Measurements from ENCODE around the gene RBM38. TPM values are rescaled to one million over a fixed set of nuclear protein-coding genes. Genes with fewer than 3 reads are reported as not detected.

RBM38 gene
- total RNA-seq, 2 experiments from 2014 or later = 113 to 114 TPM

- ChIA-PET CTCF (no interaction called here), POLR2A (no interaction called here)
Measured at GRCh38 chr20:57372581-57373350, 18.4 kb upstream of the RBM38 start.

- CTCF ChIA-PET = interaction anchor here (1.6 kb wide), 1 partner anchor 24 kb away, joined by 3 read pairs; no protein-coding TSS in a partner anchor
- POLR2A ChIA-PET = no interaction called here
Measured at GRCh38 chr20:57374343-57374930, 16.8 kb upstream of the RBM38 start.

- ChIA-PET CTCF (interaction anchor here (1.6 kb wide), 1 partner anchor 23 kb away, joined by 3 read pairs; no protein-coding TSS in a partner anchor), POLR2A (no interaction called here)
Measured at GRCh38 chr20:57374931-57375651, 16.1 kb upstream of the RBM38 start.

GRCh38 chr20:57375652-57376230 is 15.5 kb upstream of the RBM38 start:
- CTCF ChIA-PET = interaction anchor here (1.4 kb wide), 1 partner anchor 120 kb away, joined by 4 read pairs; no protein-coding TSS in a partner anchor
- POLR2A ChIA-PET = no interaction called here

GRCh38 chr20:57377350-57377749 is 13.8 kb upstream of the RBM38 start:
- POLR2A ChIA-PET = no interaction called here

GRCh38 chr20:57378107-57378506 is 13.1 kb upstream of the RBM38 start:
- POLR2A ChIA-PET = no interaction called here
- CTCF ChIA-PET = interaction anchor here (3.0 to 3.2 kb wide), 2 partner anchors 14 to 118 kb away, joined by 7 to 14 read pairs; partner anchors contain the start of gene RBM38

More at GRCh38 chr20:57377350-57377749, 13.8 kb upstream of the RBM38 start:
- CTCF ChIA-PET = no interaction called here

GRCh38 chr20:57378646-57379262 is 12.4 kb upstream of the RBM38 start:
- CTCF ChIA-PET = interaction anchor here (1.7 to 3.2 kb wide), 3 partner anchors 13 to 117 kb away, joined by 6 to 14 read pairs (median 7); partner anchors contain the start of gene RBM38
- POLR2A ChIA-PET = interaction anchor here (0.9 kb wide), 1 partner anchor 241 kb away, joined by 3 read pairs; no protein-coding TSS in a partner anchor

- CTCF ChIA-PET = interaction anchor here (1.7 to 3.2 kb wide), 3 partner anchors 13 to 117 kb away, joined by 6 to 14 read pairs (median 7); partner anchors contain the start of gene RBM38
- POLR2A ChIA-PET = interaction anchor here (0.9 kb wide), 1 partner anchor 240 kb away, joined by 3 read pairs; no protein-coding TSS in a partner anchor
Measured at GRCh38 chr20:57379263-57379647, 11.9 kb upstream of the RBM38 start.

GRCh38 chr20:57380081-57380750 is 11.0 kb upstream of the RBM38 start:
- CTCF ChIA-PET = interaction anchor here (1.7 to 3.3 kb wide), 4 partner anchors 12 to 116 kb away, joined by 6 to 15 read pairs (median 10); partner anchors contain the start of gene RBM38
- POLR2A ChIA-PET = no interaction called here

GRCh38 chr20:57381596-57382503 is 9.3 kb upstream of the RBM38 start:
- CTCF ChIA-PET = interaction anchor here (0.7 to 3.3 kb wide), 15 partner anchors 8 to 214 kb away, joined by 3 to 15 read pairs (median 4); no protein-coding TSS in a partner anchor
- POLR2A ChIA-PET = interaction anchor here (0.6 to 1.4 kb wide), 2 partner anchors 16 to 328 kb away, joined by 3 to 5 read pairs; partner anchors contain the start of gene PMEPA1

- ChIA-PET POLR2A (interaction anchor here (0.6 to 1.4 kb wide), 2 partner anchors 16 to 327 kb away, joined by 3 to 5 read pairs; partner anchors contain the start of gene PMEPA1), CTCF (interaction anchor here (0.7 to 3.3 kb wide), 12 partner anchors 10 to 152 kb away, joined by 3 to 15 read pairs (median 5); no protein-coding TSS in a partner anchor)
Measured at GRCh38 chr20:57382516-57382915, 8.7 kb upstream of the RBM38 start.

GRCh38 chr20:57383447-57384347 is 7.5 kb upstream of the RBM38 start:
- ChIA-PET POLR2A (interaction anchor here (0.6 kb wide), 1 partner anchor 337 kb away, joined by 3 read pairs; no protein-coding TSS in a partner anchor), CTCF (interaction anchor here (1.1 kb wide), 1 partner anchor 112 kb away, joined by 6 read pairs; no protein-coding TSS in a partner anchor)

GRCh38 chr20:57384486-57384885 is 6.7 kb upstream of the RBM38 start:
- ChIA-PET CTCF (interaction anchor here (1.1 kb wide), 1 partner anchor 111 kb away, joined by 6 read pairs; no protein-coding TSS in a partner anchor), POLR2A (no interaction called here)

GRCh38 chr20:57384953-57385761 is 6.0 kb upstream of the RBM38 start:
- POLR2A ChIA-PET = no interaction called here
- CTCF ChIA-PET = no interaction called here

- POLR2A ChIA-PET = no interaction called here
- CTCF ChIA-PET = no interaction called here
Measured at GRCh38 chr20:57385940-57386339, 5.3 kb upstream of the RBM38 start.

Data from activated CD8-positive, alpha-beta memory T cell treated with anti-CD3 and anti-CD28 coated beads for 36 hours (primary cell).